Epithelial cell of proximal tubule (primary cell): ENCODE measurements around the gene RPS6KB2. TPM values are rescaled to one million over a fixed set of nuclear protein-coding genes. Genes with fewer than 3 reads are reported as not detected.

ENCODE experiments used
- DNase-seq: peaks from one replicate; pipeline ENCODE4 v3.0.0-alpha.2; 2011; ENCODE audit warnings: low read depth
- H3K4me3 ChIP-seq: 2 replicates; pipeline ENCODE4 v1.5.1; 2011; ENCODE audit warnings: low read depth, mild to moderate bottlenecking, low read length
- CTCF ChIP-seq: conservative IDR thresholded peaks from 2 replicates; pipeline ENCODE4 v1.5.1; 2012; ENCODE audit warnings: low read depth, mild to moderate bottlenecking, low read length
- total RNA-seq: library from RNA; depleted of rRNA; stranded (reverse); fragments of >200 nt; gene quantifications from 2 replicates; pipeline ENCODE4 v1.2.3, GENCODE V29; 2015

Gene RPS6KB2
- 64.1 and 72.9 TPM in 2 replicates for total RNA-seq

GRCh38 chr11:67428052-67429001 is at the start of gene RPS6KB2:
Gene RPS6KB2 (plus strand): TSS chr11:67428494. CDS start chr11:67428546, 52 bp downstream.
- TF ChIP-seq CTCF: no peak
- peak within 1 kb of the TSS; percentile 100 for H3K4me3 ChIP-seq
- DNase-seq: peak; percentile 80

GRCh38 chr11:67378544-67378943 is 49.8 kb upstream of the RPS6KB2 start:
- no peak for DNase-seq
- TF ChIP-seq CTCF: no peak
- H3K4me3 ChIP-seq: no peak overlapping the region

GRCh38 chr11:67379061-67380058 is 48.9 kb upstream of the RPS6KB2 start:
- H3K4me3 ChIP-seq: no peak overlapping the region
- no peak for TF ChIP-seq CTCF
- DNase-seq: no peak

GRCh38 chr11:67381244-67381972 is 46.9 kb upstream of the RPS6KB2 start:
- TF ChIP-seq CTCF: no peak
- no peak overlapping the region for H3K4me3 ChIP-seq
- DNase-seq: no peak

GRCh38 chr11:67382276-67383136 is 45.8 kb upstream of the RPS6KB2 start:
- no peak for DNase-seq
- peak; percentile 99 for TF ChIP-seq CTCF

GRCh38 chr11:67384851-67385366 is 43.4 kb upstream of the RPS6KB2 start:
- TF ChIP-seq CTCF: no peak
- H3K4me3 ChIP-seq: no peak overlapping the region
- DNase-seq: peak; percentile 83

More at GRCh38 chr11:67382276-67383136, 45.8 kb upstream of the RPS6KB2 start:
- no peak overlapping the region for H3K4me3 ChIP-seq
